IMR-90 (cell line): ENCODE data around the gene HARS1. TPM values are rescaled to one million over a fixed set of nuclear protein-coding genes. Genes with fewer than 3 reads are reported as not detected.
"Not testable (repeated sequence)": the region's sequence is repeated elsewhere in the genome, so short reads cannot be mapped to it uniquely, and the experiment has no call there.

Experiments used
- ATAC-seq: fragments of 200-7000 bp; cut with Tn5 transposase; 2 replicates; pipeline ENCODE4 v1.9.1; 2020; ENCODE audit warnings: low read depth, mild to moderate bottlenecking, moderate library complexity
- BruUV-seq: library from RNA; stranded (reverse); fragments of 400-500 nt; replicated peaks from 2 replicates; lab custom pipeline; 2021; lab: Mats Ljungman, UMichigan
- CTCF ChIA-PET: fragments of 300-600 bp; formaldehyde crosslinking; extraction: SDS; loops from one replicate; lab custom pipeline; 2021; ENCODE audit warnings: antibody characterized with exemption; lab: Yijun Ruan, JAX
- POLR2A ChIA-PET: fragments of 300-600 bp; sonication (Branson Sonifier 250); formaldehyde crosslinking; loops from one replicate; lab custom pipeline; 2022; ENCODE audit warnings: antibody characterized with exemption; ENCODE audit not compliant: unreplicated experiment; lab: Charles Lee
- DNase-seq: peaks from one replicate; pipeline ENCODE4 v3.0.0; 2013
- H2AFZ ChIP-seq: replicated peaks from 2 replicates; pipeline ENCODE3; 2013; ENCODE audit warnings: low read length, mild to moderate bottlenecking; ENCODE audit not compliant: poor library complexity
- H2AK5ac ChIP-seq: 2 replicates; pipeline ENCODE4 v1.6.1; 2013; ENCODE audit warnings: low read depth, low read length, inconsistent platforms
- H2AK9ac ChIP-seq: replicated peaks from 2 replicates; pipeline ENCODE3; 2013; ENCODE audit warnings: mild to moderate bottlenecking, low read depth, low read length, moderate library complexity; ENCODE audit not compliant: poor library complexity
- H2BK120ac ChIP-seq: 2 replicates; pipeline ENCODE4 v1.6.1; 2013; ENCODE audit warnings: low read depth, low read length, inconsistent platforms
- H2BK15ac ChIP-seq: 3 replicates; pipeline ENCODE4 v1.6.1; 2013; ENCODE audit warnings: low read depth, low read length, inconsistent platforms
- H2BK20ac ChIP-seq: 2 replicates; pipeline ENCODE4 v1.6.1; 2013; ENCODE audit warnings: low read depth, mild to moderate bottlenecking, inconsistent platforms, low read length, moderate library complexity
- H2BK5ac ChIP-seq: 2 replicates; pipeline ENCODE4 v1.6.1; 2013; ENCODE audit warnings: mild to moderate bottlenecking, low read depth, low read length, inconsistent platforms; ENCODE audit not compliant: poor library complexity, severe bottlenecking
- H3K14ac ChIP-seq: replicated peaks from 2 replicates; pipeline ENCODE4 v1.6.1; 2013; ENCODE audit warnings: low read depth, low read length, inconsistent platforms
- H3K18ac ChIP-seq: 2 replicates; pipeline ENCODE4 v1.6.1; 2013; ENCODE audit warnings: low read depth, low read length, control low read depth
- H3K23ac ChIP-seq: 2 replicates; pipeline ENCODE4 v1.6.1; 2013; ENCODE audit warnings: low read depth, low read length, inconsistent platforms
- H3K27ac ChIP-seq: 2 replicates; pipeline ENCODE4 v1.5.1; 2013; ENCODE audit warnings: mild to moderate bottlenecking, control low read depth, low read length; ENCODE audit not compliant: insufficient read depth
- H3K27me3 ChIP-seq: 2 replicates; pipeline ENCODE4 v1.6.1; 2013; ENCODE audit warnings: low read length; ENCODE audit not compliant: control insufficient read depth, insufficient read depth
- H3K36me3 ChIP-seq: 2 replicates; pipeline ENCODE4 v1.6.1; 2013; ENCODE audit warnings: low read length, mixed read lengths; ENCODE audit not compliant: control insufficient read depth, insufficient read depth
- H3K4ac ChIP-seq: 2 replicates; pipeline ENCODE4 v1.6.1; 2013; ENCODE audit warnings: low read depth, low read length, inconsistent platforms
- H3K4me1 ChIP-seq: 2 replicates; pipeline ENCODE4 v1.6.1; 2013; ENCODE audit warnings: low read length, mixed read lengths; ENCODE audit not compliant: control insufficient read depth, insufficient read depth
- H3K4me2 ChIP-seq: 2 replicates; pipeline ENCODE4 v1.6.1; 2013; ENCODE audit warnings: low read depth, mild to moderate bottlenecking, control low read depth, low read length, moderate library complexity
- H3K4me3 ChIP-seq: 2 replicates; pipeline ENCODE4 v1.5.1; 2013; ENCODE audit warnings: low read depth, mild to moderate bottlenecking, control low read depth, low read length, moderate library complexity; ENCODE audit not compliant: insufficient read depth
- H3K56ac ChIP-seq: 2 replicates; pipeline ENCODE4 v1.6.1; 2013; ENCODE audit warnings: low read length, inconsistent platforms; ENCODE audit not compliant: insufficient read depth; ENCODE audit errors: extremely low read depth
- H3K79me1 ChIP-seq, 2 experiments: 2 replicates each; pipeline ENCODE4 v1.6.1; 2013; ENCODE audit warnings: low read length in 2 of 2, inconsistent platforms in 1 of 2, low read depth in 1 of 2
- H3K9ac ChIP-seq: 2 replicates; pipeline ENCODE4 v1.6.1; 2013; ENCODE audit warnings: low read depth, low read length, control low read depth
- H3K9me1 ChIP-seq: 2 replicates; pipeline ENCODE4 v1.6.1; 2013; ENCODE audit warnings: low read length, inconsistent platforms; ENCODE audit not compliant: insufficient read depth
- H3K9me3 ChIP-seq: 2 replicates; pipeline ENCODE4 v1.6.1; 2013; ENCODE audit warnings: low read length; ENCODE audit not compliant: control insufficient read depth, insufficient read depth
- H4K20me1 ChIP-seq: 2 replicates; pipeline ENCODE4 v1.6.1; 2013; ENCODE audit warnings: low read length, inconsistent platforms; ENCODE audit not compliant: insufficient read depth
- H4K5ac ChIP-seq: 2 replicates; pipeline ENCODE4 v1.6.1; 2013; ENCODE audit warnings: mild to moderate bottlenecking, low read depth, low read length, control low read depth
- H4K8ac ChIP-seq, 2 experiments: 2 replicates each; pipeline ENCODE4 v1.6.1; 2013; ENCODE audit warnings: low read depth in 2 of 2, low read length in 2 of 2, control low read depth in 1 of 2, inconsistent platforms in 1 of 2
- H4K91ac ChIP-seq: 2 replicates; pipeline ENCODE4 v1.6.1; 2013; ENCODE audit warnings: low read depth, low read length, inconsistent platforms; ENCODE audit not compliant: insufficient read depth
- CHD1 ChIP-seq: IDR thresholded peaks from 2 replicates; pipeline ENCODE4 v1.6.1; 2012; ENCODE audit warnings: low read depth, low read length, improper control_type of control experiment
- FOS ChIP-seq: fragments of 150-350 bp; IDR thresholded peaks from 2 replicates; pipeline ENCODE4 v1.6.1; 2016; ENCODE audit warnings: low read depth, low read length
- MAFK ChIP-seq: IDR thresholded peaks from 2 replicates; pipeline ENCODE4 v1.6.1; 2012; ENCODE audit warnings: low read depth, low read length, improper control_type of control experiment
- POLR2A ChIP-seq: IDR thresholded peaks from 2 replicates; pipeline ENCODE4 v1.6.1; 2012; ENCODE audit warnings: mild to moderate bottlenecking, low read depth, low read length
- RAD21 ChIP-seq: IDR thresholded peaks from 2 replicates; pipeline ENCODE4 v1.6.1; 2012; ENCODE audit warnings: low read length, improper control_type of control experiment
- RFX5 ChIP-seq: IDR thresholded peaks from 2 replicates; pipeline ENCODE4 v1.8.0; 2012; ENCODE audit warnings: low read depth, mild to moderate bottlenecking, low read length, moderate library complexity
- SMC3 ChIP-seq: fragments of 150-350 bp; IDR thresholded peaks from 2 replicates; pipeline ENCODE4 v1.6.1; 2016; ENCODE audit warnings: low read depth, mild to moderate bottlenecking, antibody characterized with exemption, low read length, moderate library complexity
- WGBS, 2 experiments: methylation state at CpG; one replicate each; pipeline versions ENCODE4 v1.1.5 to v1.1.7; 2013; ENCODE audit warnings: missing lambda C conversion rate in 2 of 2; ENCODE audit not compliant: insufficient read length in 1 of 2; ENCODE audit errors: extremely low coverage in 2 of 2; 5-methylcytosine and 5-hydroxymethylcytosine counted together
- dilution Hi-C: fragments of 300-500 bp; cut with HindIII; formaldehyde crosslinking; loops from one replicate; pipeline ENCODE4 v1.14.3; 2018; ENCODE audit warnings: low sequenced_read_pairs; ENCODE audit not compliant: unreplicated experiment
- in situ Hi-C: fragments of 300-500 bp; cut with MboI; formaldehyde crosslinking; loops from 3 replicates; pipeline ENCODE4 v1.14.3; 2019; ENCODE audit warnings: low sequenced_read_pairs, inconsistent platforms, mixed read lengths
- intact Hi-C: fragments of 100-400 bp; cut with micrococcal nuclease; formaldehyde crosslinking; loops from 2 replicates; pipeline ENCODE4 v1.10.0; 2022
- polyA plus RNA-seq, 3 experiments: library from polyadenylated mRNA; depleted of rRNA; stranded (reverse); fragments of >200 nt; gene quantifications; 2 replicates each; pipeline ENCODE4 v1.2.3, GENCODE V29; 2012; ENCODE audit warnings: low replicate concordance in 1 of 3
- total RNA-seq: library from RNA; depleted of rRNA; stranded (reverse); fragments of >200 nt; gene quantifications from 2 replicates; pipeline ENCODE4 v1.2.3, GENCODE V29; 2012

Gene HARS1
- total and polyA plus RNA-seq, 2 of the 4 experiments (the other 2 are of a cell fraction): 97.6 to 141 TPM

- POLR2A ChIA-PET: no interaction called here
- Histone ChIP-seq H2BK20ac (no peak overlapping the region), H3K18ac (no peak overlapping the region), H3K23ac (no peak overlapping the region), H3K9ac (no peak overlapping the region), H2BK5ac (no peak overlapping the region), H4K91ac (no peak overlapping the region), H3K4me1 (no peaks in the 10 kb centered on the region), H4K8ac (peak overlapping the region in 1 of 2 experiments; percentile 22; a peak in 1 of 4 replicates), H2BK15ac (no peak overlapping the region), H3K4me2 (peak overlapping the region; percentile 33), H4K20me1 (no peaks in the 10 kb centered on the region), H3K27ac (no peak overlapping the region), H3K9me3 (no peaks in the 10 kb centered on the region), H4K5ac (no peak overlapping the region), H3K79me1 (no peaks in the 10 kb centered on the region), H3K4ac (no peak overlapping the region), H2BK120ac (no peak overlapping the region), H2AK9ac (peak overlapping the region; percentile 88), H3K9me1 (no peaks in the 10 kb centered on the region), H3K4me3 (peak overlapping the region; percentile 38), H2AFZ (peak overlapping the region; percentile 96), H3K27me3 (no peaks in the 10 kb centered on the region), H3K14ac (no peak overlapping the region; the same call in 1 of the 2 replicates), H3K56ac (no peak overlapping the region), H2AK5ac (no peak overlapping the region), H3K36me3 (no peaks in the 10 kb centered on the region)
- WGBS, 2 experiments: 9% methylated on average over 7 of the region's 23 CpGs; no CpG with 5 or more reads in 1 of the 2 experiments
- no TSS peak for BruUV-seq
- CTCF ChIA-PET: interaction anchor here (1.7 kb wide), 1 partner anchor 838 kb away, joined by 3 read pairs; no protein-coding TSS in a partner anchor
- in situ Hi-C loops (no loop called here), dilution Hi-C loops (no loop called here), intact Hi-C loops (loop anchor here (10.0 kb wide), 1 partner anchor 481 kb away; no protein-coding TSS in a partner anchor)
- ATAC-seq (peak; percentile 97), DNase-seq (peak; percentile 94)
- TF ChIP-seq RFX5 (peak; percentile 37; the same call in 1 of the 2 replicates), POLR2A (no peak), RAD21 (no peak), SMC3 (no peak), FOS (peak; percentile 93), MAFK (peak; percentile 55; the same call in 1 of the 2 replicates), CHD1 (no peak)
Measured at GRCh38 chr5:140725799-140726471, 34.8 kb upstream of the HARS1 start.

- POLR2A ChIA-PET, H2AK9ac ChIP-seq, H3K27me3 ChIP-seq, BruUV-seq, DNase-seq, H4K5ac ChIP-seq, H4K8ac ChIP-seq, H3K27ac ChIP-seq, H3K18ac ChIP-seq, ATAC-seq, H3K4me3 ChIP-seq, H2BK15ac ChIP-seq, H3K9me1 ChIP-seq, H3K4ac ChIP-seq, H3K9ac ChIP-seq, H3K9me3 ChIP-seq, H3K23ac ChIP-seq, H2BK5ac ChIP-seq, H3K4me2 ChIP-seq, in situ Hi-C loops, H3K56ac ChIP-seq, H3K36me3 ChIP-seq, H4K20me1 ChIP-seq, H2BK20ac ChIP-seq, H3K79me1 ChIP-seq, H2AK5ac ChIP-seq, H2BK120ac ChIP-seq, dilution Hi-C loops, H2AFZ ChIP-seq, H3K4me1 ChIP-seq, H4K91ac ChIP-seq, H3K14ac ChIP-seq, CTCF ChIA-PET: not testable (repeated sequence)
- no CpG with 5 or more reads among the region's 5 CpGs for WGBS, 2 experiments
- intact Hi-C loops: loop anchor here (2.0 to 10.0 kb wide), 2 partner anchors 359 to 477 kb away; no protein-coding TSS in a partner anchor
Measured at GRCh38 chr5:140721395-140721794, 30.2 kb upstream of the HARS1 start.
